ENCODE data around the gene ACSL1.
"Not testable (repeated sequence)": the region's sequence is repeated elsewhere in the genome, so short reads cannot be mapped to it uniquely, and the experiment has no call there.

The ACSL1 gene

DNA sequence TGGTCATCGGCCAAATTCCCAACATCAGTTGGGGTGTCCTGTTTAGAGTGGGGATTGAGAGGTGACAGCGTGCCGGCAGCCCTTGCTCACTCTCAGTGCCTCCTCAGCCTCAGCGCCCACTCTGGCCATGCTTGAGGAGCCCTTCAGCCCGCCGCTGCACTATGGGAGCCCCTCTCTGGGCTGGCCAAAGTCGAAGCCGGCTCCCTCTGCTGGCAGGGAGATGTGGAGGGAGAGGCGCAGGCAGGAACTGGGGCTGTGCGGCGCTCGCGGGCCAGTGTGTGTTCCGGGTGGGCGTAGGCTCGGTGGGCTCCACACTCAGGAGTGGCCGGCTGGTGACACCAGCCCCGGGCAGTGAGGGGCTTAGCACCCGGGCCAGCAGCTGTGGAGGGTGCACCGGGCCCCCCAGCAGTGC is 84.8 kb downstream of the ACSL1 start:
- TF ChIP-seq, protein P1, sequence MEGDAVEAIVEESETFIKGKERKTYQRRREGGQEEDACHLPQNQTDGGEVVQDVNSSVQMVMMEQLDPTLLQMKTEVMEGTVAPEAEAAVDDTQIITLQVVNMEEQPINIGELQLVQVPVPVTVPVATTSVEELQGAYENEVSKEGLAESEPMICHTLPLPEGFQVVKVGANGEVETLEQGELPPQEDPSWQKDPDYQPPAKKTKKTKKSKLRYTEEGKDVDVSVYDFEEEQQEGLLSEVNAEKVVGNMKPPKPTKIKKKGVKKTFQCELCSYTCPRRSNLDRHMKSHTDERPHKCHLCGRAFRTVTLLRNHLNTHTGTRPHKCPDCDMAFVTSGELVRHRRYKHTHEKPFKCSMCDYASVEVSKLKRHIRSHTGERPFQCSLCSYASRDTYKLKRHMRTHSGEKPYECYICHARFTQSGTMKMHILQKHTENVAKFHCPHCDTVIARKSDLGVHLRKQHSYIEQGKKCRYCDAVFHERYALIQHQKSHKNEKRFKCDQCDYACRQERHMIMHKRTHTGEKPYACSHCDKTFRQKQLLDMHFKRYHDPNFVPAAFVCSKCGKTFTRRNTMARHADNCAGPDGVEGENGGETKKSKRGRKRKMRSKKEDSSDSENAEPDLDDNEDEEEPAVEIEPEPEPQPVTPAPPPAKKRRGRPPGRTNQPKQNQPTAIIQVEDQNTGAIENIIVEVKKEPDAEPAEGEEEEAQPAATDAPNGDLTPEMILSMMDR (conservative IDR thresholded peaks at IDR 0.05; ENCODE audit: low read depth, low read length), result no peak
- no peak for DNase-seq (ENCODE audit: low read depth)

DNA sequence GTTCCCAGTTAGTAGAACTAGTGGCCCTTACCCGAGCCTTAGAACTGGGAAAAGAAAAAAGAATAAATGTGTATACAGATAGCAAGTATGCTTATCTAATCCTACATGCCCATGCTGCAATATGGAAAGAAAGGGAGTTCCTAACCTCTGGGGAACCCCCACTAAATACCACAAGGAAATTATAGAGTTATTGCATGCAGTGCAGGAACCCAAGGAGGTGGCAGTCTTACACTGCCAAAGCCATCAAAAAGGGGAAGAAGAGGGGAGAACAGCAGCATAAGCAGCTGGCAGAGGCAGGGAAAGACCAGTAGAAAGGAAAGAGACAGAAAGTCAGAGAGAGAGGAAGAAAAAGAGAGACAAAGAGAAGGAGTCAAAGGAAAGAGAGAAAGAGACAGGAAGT is 86.2 kb downstream of the ACSL1 start:
- H3K4me3 ChIP-seq (ENCODE audit: low read length); DNase-seq (ENCODE audit: low read depth): not testable (repeated sequence)

More for the DNA sequence above, 84.8 kb downstream of the ACSL1 start:
- H3K4me3 ChIP-seq (ENCODE audit: low read length), result no peak overlapping the region

DNA sequence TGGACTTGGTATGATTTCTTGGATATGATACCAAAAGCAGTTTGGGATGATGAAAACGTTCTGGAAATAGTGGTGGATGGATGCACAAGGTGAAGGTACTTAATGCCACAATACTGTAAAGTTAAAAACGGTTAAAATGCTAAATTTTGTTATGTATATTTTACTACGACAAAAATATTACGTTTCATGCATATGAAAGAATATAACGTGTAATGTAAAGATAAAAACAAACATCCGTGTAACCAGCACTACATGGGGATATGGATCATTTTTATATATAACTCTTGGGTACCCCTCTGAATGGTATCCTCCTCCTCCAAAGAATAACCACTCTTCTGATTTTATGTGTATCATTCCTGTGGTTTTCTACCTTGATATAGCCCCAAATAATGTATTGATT is 91.0 kb downstream of the ACSL1 start:
- H3K4me3 ChIP-seq (ENCODE audit: low read length), result peak overlapping the region; percentile 71
- DNase-seq (ENCODE audit: low read depth), result no peak
- TF ChIP-seq, protein P1 (conservative IDR thresholded peaks at IDR 0.05; ENCODE audit: low read depth, low read length), result no peak

DNA sequence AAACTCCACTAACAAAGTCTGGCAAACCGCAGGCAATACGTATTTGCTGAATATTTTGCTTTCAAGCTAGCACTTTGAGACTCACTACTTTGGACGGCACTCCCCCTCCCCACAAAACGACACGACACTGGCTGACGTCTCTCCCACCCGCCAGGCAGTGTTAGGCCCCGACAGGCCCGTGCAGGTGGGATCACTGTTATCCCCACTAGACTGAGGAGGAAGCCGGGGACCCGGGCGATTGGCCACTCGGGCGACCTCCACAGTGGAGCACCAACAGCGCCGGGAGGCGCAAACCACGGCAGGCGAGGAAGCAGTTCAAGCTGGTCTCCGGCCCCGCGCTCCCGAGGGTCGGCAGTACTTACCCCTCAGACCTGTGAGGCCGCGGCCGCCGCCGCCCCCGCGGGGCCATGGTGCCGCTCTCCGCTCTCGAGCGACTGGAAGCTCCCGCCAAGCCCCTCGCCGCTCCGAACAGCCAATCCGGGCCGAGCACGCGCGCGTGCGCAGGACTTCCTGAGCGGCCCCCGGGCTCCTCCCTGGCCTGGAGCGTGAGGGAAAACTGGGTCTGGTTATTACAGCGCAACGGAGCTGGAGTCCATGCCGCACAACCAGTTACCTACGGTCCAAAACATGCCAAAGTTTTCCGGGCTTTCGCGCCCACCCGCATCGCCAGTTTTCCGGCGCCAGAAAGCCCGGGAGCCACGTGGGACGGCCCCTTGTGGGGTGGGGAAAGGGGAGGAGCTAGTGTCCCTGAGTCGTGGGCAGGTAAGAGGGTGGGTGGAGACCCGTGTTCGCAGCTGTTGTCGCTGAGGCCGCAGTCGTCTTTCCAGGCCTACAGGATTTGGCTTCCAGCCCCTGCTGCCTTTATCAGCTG is 91.9 kb downstream of the ACSL1 start, which contains the start of gene CENPU:
CENPU (minus strand) TSS at position 443 of the 871 bp plus-strand sequence; CDS start at position 409, 34 bp downstream.
- DNase-seq (ENCODE audit: low read depth), result peak; percentile 97
- TF ChIP-seq, protein P1 (conservative IDR thresholded peaks at IDR 0.05; ENCODE audit: low read depth, low read length), result no peak

DNA sequence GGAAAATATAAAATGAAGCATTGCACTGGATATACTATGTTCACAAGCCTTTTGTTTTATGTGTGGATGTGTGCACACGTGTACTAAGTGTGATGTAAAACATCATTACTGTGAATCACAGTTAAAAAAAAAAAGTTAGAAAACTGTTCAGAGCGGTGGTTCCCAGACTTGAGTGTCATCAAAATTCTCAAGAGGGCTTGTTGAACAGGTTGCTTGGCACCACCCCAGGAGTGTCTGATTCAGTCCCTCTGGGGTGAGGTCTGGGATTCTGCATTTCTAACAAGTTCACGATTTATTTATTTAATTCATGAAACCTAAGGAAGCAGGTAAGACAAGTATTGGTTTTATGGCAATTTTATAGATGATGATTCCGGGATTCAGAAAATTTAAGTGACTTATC is 93.6 kb downstream of the ACSL1 start:
- peak overlapping the region; percentile 94 for H3K4me3 ChIP-seq (ENCODE audit: low read length)
- TF ChIP-seq, protein P1 (conservative IDR thresholded peaks at IDR 0.05; ENCODE audit: low read depth, low read length), result no peak
- DNase-seq (ENCODE audit: low read depth), result no peak

More for the DNA sequence above, 91.9 kb downstream of the ACSL1 start, which contains the start of gene CENPU:
- H3K4me3 ChIP-seq (ENCODE audit: low read length), result peak within 1 kb of the TSS; percentile 94

DNA sequence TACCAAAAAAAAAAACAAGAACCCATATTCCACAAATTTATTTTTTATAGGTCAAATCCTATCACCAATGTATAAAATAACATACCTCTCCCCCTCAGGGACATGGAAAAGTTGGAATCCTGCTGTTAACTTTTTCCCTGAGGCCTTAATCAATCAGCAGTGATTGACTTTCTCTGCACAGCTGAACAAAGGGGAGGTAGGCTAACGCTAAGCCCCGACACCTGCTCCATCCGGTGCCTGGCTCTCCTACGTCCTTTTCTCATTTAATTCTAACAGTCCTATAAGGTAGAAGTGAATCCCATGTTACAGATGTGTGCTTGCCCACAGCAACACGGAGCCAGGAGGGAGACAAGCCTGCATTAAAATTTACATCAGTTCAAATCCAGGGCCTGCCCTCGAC is 94.7 kb downstream of the ACSL1 start:
- DNase-seq (ENCODE audit: low read depth), result no peak
- H3K4me3 ChIP-seq (ENCODE audit: low read length), result no peak overlapping the region
- TF ChIP-seq, protein P1 (conservative IDR thresholded peaks at IDR 0.05; ENCODE audit: low read depth, low read length), result no peak

DNA sequence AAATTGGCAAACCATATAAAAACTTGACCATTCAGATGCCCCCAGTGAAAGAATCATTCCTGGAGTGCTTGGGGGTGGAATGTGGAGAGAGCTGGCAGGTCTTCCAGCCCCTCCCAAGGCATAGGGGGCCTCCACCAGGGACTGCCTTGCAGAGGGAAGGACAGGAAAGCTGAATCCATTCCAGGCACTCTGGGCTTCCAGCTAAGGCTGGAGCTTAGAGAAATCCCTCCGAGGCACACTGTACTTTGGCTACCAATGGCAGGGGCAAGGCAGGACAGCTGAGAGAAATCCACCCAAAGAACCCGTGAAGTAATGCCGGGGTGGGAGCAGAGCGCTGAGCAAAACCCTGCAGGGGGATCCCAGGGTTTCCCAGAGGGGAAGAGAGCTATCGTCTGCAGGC is 95.8 kb downstream of the ACSL1 start:
- no peak overlapping the region for H3K4me3 ChIP-seq (ENCODE audit: low read length)
- DNase-seq (ENCODE audit: low read depth), result no peak
- TF ChIP-seq, protein P1 (conservative IDR thresholded peaks at IDR 0.05; ENCODE audit: low read depth, low read length), result no peak
